Rectal smooth muscle tissue (tissue), 1 donor: Measurements from ENCODE around the gene SLC12A4.

Experiments
- H3K27ac ChIP-seq: one replicate; pipeline ENCODE4 v1.7.0; 2013; ENCODE audit warnings: low read depth, low read length, inconsistent platforms
- H3K27me3 ChIP-seq: one replicate; pipeline ENCODE4 v1.7.0; 2013; ENCODE audit warnings: low read length; ENCODE audit not compliant: control insufficient read depth, insufficient read depth
- H3K36me3 ChIP-seq: one replicate; pipeline ENCODE4 v1.7.0; 2013; ENCODE audit warnings: low read length; ENCODE audit not compliant: control insufficient read depth, insufficient read depth
- H3K4me1 ChIP-seq: one replicate; pipeline ENCODE4 v1.7.0; 2013; ENCODE audit warnings: low read length; ENCODE audit not compliant: control insufficient read depth, insufficient read depth
- H3K4me3 ChIP-seq: one replicate; pipeline ENCODE4 v1.7.0; 2013; ENCODE audit warnings: low read length
- H3K9ac ChIP-seq: one replicate; pipeline ENCODE4 v1.7.0; 2013; ENCODE audit warnings: low read length

SLC12A4 gene

GRCh38 chr16:67932462-67932840, 36.0 kb downstream of the SLC12A4 start:
- Histone ChIP-seq H3K36me3 (peaks cover 9% of the 10 kb centered on the region), H3K4me1 (peaks cover 9% of the 10 kb centered on the region), H3K27me3 (no peaks in the 10 kb centered on the region)

GRCh38 chr16:67931712-67932461, 36.5 kb downstream of the SLC12A4 start, which contains the start of gene CTRL:
CTRL (minus strand) TSS chr16:67931862; CDS start chr16:67931852, 10 bp downstream.
- Histone ChIP-seq H3K27ac (no peak within 1 kb of the TSS), H3K36me3 (peaks cover 9% of the 10 kb centered on the region)

More at GRCh38 chr16:67932462-67932840, 36.0 kb downstream of the SLC12A4 start:
- Histone ChIP-seq H3K4me3 (no peak overlapping the region), H3K27ac (no peak overlapping the region), H3K9ac (no peak overlapping the region)

DNA sequence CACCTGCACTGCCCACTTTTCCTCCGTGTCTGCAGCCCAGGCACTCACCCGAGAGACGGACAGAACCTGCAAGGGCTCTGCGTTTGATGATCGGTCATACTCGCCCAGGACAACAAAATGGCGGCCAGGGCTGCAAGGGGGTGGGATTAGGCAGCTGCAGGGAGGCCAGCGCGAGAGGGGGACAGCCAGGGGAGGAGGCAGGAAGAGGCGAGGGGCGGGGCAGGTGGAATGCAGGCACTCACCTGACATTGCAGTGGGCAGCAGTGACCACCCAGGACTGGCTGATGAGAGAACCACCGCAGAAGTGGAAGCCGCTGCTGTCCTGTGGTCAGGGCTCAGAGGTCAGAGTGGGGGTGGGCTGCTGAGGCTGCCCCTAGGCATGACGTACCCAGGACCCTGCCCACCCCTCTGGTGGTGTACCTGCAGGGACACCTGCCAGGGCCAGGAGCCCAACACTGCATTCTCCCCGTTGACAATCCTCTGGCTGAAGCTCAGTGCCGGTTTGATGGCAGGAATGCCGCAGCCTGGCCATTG, 37.7 kb downstream of the SLC12A4 start:
- H3K4me1 ChIP-seq: peaks cover 9% of the 10 kb centered on the region
- H3K27me3 ChIP-seq: no peaks in the 10 kb centered on the region
- peaks cover 9% of the 10 kb centered on the region for H3K36me3 ChIP-seq
- H3K9ac ChIP-seq: no peak overlapping the region
- no peak overlapping the region for H3K4me3 ChIP-seq
- H3K27ac ChIP-seq: no peak overlapping the region

More at GRCh38 chr16:67931712-67932461, 36.5 kb downstream of the SLC12A4 start, which contains the start of gene CTRL:
- H3K4me1 ChIP-seq: peaks cover 9% of the 10 kb centered on the region
- no peak within 1 kb of the TSS for H3K4me3 ChIP-seq
- H3K27me3 ChIP-seq: no peaks in the 10 kb centered on the region
- no peak within 1 kb of the TSS for H3K9ac ChIP-seq

DNA sequence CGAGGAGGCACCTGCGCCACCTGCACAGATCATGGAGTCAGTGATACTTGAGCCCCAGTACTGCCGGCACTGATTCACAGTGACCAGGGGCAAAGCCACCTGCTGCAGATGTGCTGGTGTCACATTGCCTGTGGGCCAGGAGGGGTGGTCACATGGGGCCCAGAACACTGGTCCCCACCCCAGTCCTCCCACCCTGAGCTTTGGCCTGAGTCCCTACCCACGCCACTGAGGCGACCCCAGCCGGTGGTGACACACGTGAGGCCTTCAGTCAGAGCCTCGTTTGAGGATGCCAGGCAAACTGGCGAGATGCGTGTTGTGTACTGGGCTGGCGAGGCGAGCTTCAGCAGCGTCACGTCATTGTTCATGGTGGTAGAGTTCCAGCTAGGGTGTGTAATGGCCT, 38.2 kb downstream of the SLC12A4 start:
- H3K27me3 ChIP-seq: no peaks in the 10 kb centered on the region
- no peak overlapping the region for H3K27ac ChIP-seq
- peaks cover 6% of the 10 kb centered on the region for H3K4me1 ChIP-seq
- H3K9ac ChIP-seq: no peak overlapping the region
- H3K36me3 ChIP-seq: peaks cover 9% of the 10 kb centered on the region
- H3K4me3 ChIP-seq: no peak overlapping the region

DNA sequence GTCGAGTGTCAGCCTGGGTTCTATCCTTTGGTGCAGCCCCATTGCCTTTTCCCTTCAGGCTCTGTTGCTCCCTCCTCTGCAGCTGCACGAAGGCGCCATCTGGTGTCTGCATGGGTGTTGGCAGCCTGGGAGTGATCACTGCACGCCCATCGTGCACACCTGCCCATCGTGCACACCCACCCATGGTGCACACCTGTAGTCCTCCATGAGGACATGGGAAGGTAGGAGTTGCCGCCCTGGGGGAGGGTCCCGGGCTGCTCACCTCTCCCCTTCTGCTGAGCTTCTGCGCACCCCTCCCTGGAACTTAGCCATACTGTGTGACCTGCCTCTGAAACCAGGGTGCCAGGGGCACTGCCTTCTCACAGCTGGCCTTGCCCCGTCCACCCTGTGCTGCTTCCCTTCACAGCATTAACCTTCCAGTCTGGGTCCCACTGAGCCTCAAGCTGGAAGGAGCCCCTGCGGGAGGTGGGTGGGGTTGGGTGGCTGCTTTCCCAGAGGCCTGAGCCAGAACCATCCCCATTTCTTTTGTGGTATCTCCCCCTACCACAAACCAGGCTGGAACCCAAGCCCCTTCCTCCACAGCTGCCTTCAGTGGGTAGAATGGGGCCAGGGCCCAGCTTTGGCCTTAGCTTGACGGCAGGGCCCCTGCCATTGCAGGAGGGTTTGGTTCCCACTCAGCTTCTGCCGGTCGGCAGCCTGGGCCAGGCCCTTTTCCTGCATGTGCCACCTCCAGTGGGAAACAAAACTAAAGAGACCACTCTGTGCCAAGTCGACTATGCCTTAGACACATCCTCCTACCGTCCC, 39.7 kb downstream of the SLC12A4 start:
- H3K4me1 ChIP-seq: no peaks in the 10 kb centered on the region
- H3K36me3 ChIP-seq: peaks cover 9% of the 10 kb centered on the region
- H3K27me3 ChIP-seq: no peaks in the 10 kb centered on the region
- H3K4me3 ChIP-seq: no peak overlapping the region
- H3K9ac ChIP-seq: no peak overlapping the region
- H3K27ac ChIP-seq: no peak overlapping the region

GRCh38 chr16:67928147-67928546, 40.3 kb downstream of the SLC12A4 start:
- H3K9ac ChIP-seq: no peak overlapping the region
- no peaks in the 10 kb centered on the region for H3K4me1 ChIP-seq
- no peaks in the 10 kb centered on the region for H3K27me3 ChIP-seq
- no peak overlapping the region for H3K4me3 ChIP-seq
- H3K27ac ChIP-seq: no peak overlapping the region
- H3K36me3 ChIP-seq: peaks cover 9% of the 10 kb centered on the region

- Histone ChIP-seq H3K36me3 (peaks cover 9% of the 10 kb centered on the region), H3K4me1 (no peaks in the 10 kb centered on the region), H3K4me3 (no peak overlapping the region), H3K27me3 (no peaks in the 10 kb centered on the region), H3K27ac (no peak overlapping the region), H3K9ac (no peak overlapping the region)
Measured at GRCh38 chr16:67927131-67927941, 41.1 kb downstream of the SLC12A4 start.

GRCh38 chr16:67926181-67926750, 42.2 kb downstream of the SLC12A4 start:
- Histone ChIP-seq H3K4me1 (no peaks in the 10 kb centered on the region), H3K27me3 (no peaks in the 10 kb centered on the region), H3K9ac (no peak overlapping the region), H3K4me3 (no peak overlapping the region), H3K36me3 (peaks cover 9% of the 10 kb centered on the region), H3K27ac (no peak overlapping the region)

DNA sequence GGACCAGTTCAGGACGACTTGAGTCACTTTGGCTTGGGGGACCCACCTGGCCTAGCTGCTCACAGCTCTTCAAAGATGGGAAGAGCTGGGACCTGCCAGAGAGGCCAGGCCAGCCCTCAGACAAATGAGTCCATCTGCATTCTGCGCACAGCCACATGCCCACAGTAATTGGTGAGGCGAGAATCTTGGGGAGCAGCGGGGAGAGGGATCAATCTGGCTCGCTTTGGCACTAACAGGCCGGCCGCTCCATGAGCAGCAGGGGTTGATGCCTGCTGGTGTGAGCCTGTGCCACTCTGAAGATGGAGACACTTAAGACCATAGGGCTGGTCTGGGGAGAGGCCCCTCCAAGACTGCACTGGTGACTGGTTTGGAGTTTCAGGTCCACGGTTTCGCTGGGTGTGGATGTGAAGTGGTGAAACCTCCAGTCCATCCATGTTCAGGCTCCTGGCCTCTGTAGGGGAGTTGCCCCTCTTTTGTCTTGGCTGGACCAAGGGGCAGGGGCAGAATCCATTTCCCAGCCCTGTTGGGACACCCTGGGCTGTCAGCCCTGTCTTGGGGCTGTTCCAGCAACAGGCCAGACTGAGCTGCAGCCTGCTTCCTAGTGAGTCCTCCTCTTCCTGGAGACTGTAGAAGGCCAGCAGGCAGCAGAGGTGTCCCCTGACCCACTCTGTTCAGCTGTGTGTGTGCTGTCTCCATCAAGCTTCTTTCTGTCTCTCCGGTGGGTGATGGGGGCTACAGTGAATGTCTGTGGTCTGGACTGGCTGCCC, 44.1 kb downstream of the SLC12A4 start:
- no peaks in the 10 kb centered on the region for H3K4me1 ChIP-seq
- H3K27me3 ChIP-seq: no peaks in the 10 kb centered on the region
- no peak overlapping the region for H3K27ac ChIP-seq
- no peak overlapping the region for H3K4me3 ChIP-seq
- no peak overlapping the region for H3K9ac ChIP-seq
- peaks cover 3% of the 10 kb centered on the region for H3K36me3 ChIP-seq

GRCh38 chr16:67923414-67924116, 44.9 kb downstream of the SLC12A4 start:
- Histone ChIP-seq H3K36me3 (peaks cover 6% of the 10 kb centered on the region), H3K4me1 (no peaks in the 10 kb centered on the region), H3K27me3 (no peaks in the 10 kb centered on the region), H3K9ac (no peak overlapping the region), H3K27ac (no peak overlapping the region), H3K4me3 (no peak overlapping the region)

DNA sequence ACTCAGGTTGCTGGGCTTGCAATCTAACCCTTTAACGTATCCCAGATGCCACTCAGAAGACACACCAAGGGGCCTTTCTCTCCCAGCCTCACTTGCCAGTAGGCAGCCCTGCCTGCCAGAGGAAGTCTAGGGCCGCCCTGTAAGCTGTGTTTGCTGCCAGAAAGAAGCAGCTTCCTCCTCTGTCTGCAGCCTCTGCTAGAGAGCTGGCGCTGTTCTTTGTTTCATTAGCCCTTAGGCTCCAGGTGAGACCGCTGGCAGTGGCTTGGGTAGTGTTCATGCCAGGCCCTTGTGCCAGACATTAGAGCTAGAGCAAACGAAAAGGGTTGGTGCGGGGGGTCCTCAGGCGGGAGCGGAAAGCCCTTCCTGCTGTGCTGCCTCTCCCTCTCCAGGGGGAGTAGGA, 45.7 kb downstream of the SLC12A4 start:
- Histone ChIP-seq H3K27me3 (no peaks in the 10 kb centered on the region), H3K27ac (no peak overlapping the region), H3K4me1 (peaks cover 6% of the 10 kb centered on the region), H3K4me3 (no peak overlapping the region), H3K36me3 (peaks cover 6% of the 10 kb centered on the region), H3K9ac (no peak overlapping the region)
